TTC549 (cell line): ENCODE measurements around the gene RASA3.
"Not testable (repeated sequence)": the region's sequence is repeated elsewhere in the genome, so short reads cannot be mapped to it uniquely, and the experiment has no call there.

Experiments
- FAIRE-seq: peaks from 2 replicates; lab custom pipeline; 2012; peaks lifted over from hg19 to GRCh38; lab: Jason Lieb, UNC

RASA3 gene

DNA sequence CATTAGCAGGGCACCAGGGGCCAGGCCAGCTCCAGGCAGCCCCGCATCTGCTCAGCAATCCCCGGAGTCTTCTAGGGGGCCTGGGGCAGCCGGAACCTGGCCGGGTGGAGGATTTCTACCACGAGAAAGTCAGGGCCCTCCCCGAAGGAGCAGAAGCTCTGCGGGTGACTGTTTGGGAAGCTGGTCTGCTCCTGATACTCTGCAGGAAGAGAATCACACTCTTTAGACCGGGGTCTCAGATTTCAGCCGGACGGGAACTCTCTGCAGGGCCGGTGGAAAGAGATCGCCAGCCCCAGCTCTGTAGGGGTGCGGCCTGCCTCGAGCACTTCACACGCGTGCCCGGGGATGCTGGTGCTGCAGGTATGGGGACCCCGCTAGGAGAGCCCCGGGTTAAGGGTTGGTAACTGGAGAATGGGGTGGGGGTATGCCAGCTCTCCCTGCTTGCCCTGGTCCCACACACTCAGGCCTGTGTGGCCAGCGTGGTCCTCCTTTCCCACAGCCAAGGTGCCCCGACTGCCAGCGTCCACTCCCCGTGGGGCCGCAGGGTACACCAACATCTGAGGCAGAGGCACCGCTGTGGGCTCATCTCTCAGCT is 20.1 kb downstream of the RASA3 start:
- FAIRE-seq, result no peak

GRCh38 chr13:114111577-114111976 is 20.8 kb downstream of the RASA3 start:
- no peak for FAIRE-seq

DNA sequence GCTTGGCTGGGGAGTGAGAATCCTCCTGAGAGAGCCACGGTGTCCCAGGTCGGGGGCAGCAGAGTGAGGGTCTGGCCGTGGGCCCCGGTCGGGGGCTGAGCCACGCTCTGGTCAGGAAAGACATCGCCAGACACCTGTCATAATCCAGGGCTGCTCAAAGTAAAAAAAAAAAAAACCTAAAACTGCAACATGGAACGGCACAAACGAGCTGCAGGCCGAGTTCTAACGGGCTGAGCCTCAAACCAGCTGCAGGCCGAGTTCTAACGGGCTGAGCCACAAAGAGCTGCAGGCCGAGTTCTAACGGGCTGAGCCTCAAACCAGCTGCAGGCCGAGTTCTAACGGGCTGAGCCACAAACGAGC is 21.6 kb downstream of the RASA3 start:
- FAIRE-seq, result not testable (repeated sequence)

GRCh38 chr13:114110091-114110829 is 22.2 kb downstream of the RASA3 start:
- no peak for FAIRE-seq

GRCh38 chr13:114109641-114110041 is 22.8 kb downstream of the RASA3 start:
- no peak for FAIRE-seq

DNA sequence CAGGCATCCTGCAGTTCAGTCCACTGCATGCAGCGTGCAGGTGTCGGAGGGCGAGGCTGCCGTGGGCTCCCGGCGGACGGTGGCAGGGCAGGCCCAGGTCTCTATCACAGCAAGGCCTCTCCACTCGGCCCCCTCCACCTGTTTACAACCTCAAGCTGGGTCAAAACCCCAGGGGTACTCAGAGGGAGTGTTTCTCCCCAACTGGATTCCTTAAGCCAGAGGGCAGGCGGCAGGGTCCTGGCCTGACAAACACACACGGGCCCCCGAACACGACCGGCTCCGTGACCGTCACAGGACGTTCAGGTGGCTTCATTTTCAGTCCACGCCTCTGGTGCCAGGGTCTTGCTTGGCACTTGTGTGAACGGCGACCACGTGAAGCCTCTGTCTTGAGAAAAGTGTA is 23.5 kb downstream of the RASA3 start:
- no peak for FAIRE-seq

- no peak for FAIRE-seq
These were observed 24.2 kb downstream of the RASA3 start for GRCh38 chr13:114108141-114108761.

GRCh38 chr13:114107686-114108081 is 24.7 kb downstream of the RASA3 start:
- FAIRE-seq, result no peak

DNA sequence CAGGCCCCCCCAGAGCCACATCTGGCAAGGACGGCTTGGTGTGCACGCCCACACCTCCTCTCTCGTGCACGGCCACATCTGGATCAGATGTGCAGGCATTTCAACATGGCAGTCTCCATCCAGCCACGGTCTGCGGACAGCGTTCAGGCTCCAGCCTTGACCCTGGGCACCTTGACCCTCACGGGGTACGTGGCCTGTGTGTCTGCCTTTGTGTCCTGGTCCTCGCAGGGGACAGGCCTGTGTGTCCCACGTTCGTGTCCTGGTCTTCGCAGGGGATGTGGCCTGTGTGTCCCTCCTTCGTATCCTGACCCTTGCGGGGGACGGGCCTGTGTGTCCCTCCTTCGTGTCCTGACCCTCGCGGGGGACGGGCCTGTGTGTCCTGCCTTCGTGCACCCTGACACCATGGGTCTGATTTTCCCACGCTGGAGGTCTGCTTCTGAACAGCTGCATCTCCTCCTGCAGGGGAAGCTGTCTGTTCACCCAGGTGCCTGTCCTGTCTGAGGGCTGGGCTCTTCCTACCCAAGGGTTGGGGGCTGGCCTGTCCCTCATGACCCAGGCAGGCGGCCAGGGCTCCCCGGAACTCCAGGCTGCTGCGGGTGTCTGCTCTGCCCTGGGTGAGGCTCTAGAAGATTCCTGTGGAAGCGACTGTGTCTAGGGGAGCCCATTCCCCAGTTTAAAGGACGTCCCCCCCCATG is 25.3 kb downstream of the RASA3 start:
- no peak for FAIRE-seq

GRCh38 chr13:114106526-114106925 is 25.9 kb downstream of the RASA3 start:
- FAIRE-seq, result no peak

DNA sequence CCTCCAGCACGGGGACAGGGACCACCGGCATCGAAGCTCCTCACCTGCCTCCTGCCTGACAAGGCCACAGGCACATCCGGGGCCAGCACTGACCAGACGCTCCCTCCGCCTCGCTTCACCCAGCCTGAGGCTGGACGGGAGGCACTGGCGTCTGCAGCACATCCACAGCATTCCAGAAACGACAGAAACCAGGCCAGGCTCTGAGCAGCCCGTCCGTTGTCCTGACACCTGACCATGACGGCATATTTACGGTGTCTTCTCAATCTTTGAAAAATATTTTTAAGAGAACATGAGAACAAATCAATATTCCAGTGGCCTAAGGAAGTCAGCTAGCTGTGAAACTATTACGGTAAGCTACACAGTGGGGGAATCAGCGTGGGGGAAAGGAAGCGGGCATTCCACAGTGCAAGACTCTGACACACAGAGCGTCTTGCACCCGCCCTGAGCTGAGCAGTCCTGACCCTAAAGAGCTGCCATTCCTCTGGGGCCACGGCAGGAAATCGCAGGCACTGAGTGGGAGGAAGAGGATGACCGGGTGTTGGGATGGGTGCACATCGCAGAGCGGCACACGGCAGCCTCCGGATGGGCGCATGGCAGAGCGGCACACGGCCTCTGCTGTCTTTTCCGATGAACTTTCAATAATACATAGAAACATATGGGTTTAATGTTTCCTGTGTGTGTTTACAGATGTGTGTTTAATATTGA is 26.8 kb downstream of the RASA3 start:
- FAIRE-seq, result no peak

GRCh38 chr13:114104655-114105520 is 27.5 kb downstream of the RASA3 start:
- no peak for FAIRE-seq

DNA sequence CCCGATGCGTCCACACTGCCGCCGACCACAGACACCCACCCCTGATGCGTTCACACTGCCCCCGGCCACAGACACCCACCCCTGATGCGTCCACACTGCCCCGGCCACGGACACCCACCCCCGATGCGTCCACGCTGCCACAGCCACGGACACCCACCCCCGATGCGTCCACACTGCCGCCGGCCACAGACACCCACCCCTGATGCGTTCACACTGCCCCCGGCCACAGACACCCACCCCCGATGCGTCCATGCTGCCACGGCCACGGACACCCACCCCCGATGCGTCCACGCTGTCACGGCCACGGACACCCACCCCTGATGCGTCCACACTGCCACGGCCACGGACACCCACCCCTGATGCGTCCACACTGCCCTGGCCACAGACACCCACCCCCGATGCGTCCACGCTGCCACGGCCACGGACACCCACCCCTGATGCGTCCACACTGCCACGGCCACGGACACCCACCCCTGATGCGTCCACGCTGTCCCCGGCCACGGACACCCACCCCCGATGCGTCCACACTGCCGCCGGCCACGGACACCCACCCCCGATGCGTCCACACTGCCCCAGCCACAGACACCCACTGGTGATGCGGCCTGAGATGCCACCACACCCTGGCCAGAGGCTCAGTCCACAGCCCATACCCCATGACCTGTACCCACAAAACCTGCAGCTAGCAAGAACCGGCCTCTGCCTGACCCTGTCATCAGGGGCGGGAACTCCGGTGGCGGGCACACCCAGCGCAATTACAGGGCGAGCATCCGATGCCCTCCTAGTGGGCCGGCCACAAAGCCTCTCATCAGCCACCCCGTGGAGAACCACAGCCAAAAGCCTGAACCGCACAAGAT is 28.4 kb downstream of the RASA3 start:
- FAIRE-seq, result no peak

GRCh38 chr13:114103289-114103621 is 29.2 kb downstream of the RASA3 start:
- not testable (repeated sequence) for FAIRE-seq

DNA sequence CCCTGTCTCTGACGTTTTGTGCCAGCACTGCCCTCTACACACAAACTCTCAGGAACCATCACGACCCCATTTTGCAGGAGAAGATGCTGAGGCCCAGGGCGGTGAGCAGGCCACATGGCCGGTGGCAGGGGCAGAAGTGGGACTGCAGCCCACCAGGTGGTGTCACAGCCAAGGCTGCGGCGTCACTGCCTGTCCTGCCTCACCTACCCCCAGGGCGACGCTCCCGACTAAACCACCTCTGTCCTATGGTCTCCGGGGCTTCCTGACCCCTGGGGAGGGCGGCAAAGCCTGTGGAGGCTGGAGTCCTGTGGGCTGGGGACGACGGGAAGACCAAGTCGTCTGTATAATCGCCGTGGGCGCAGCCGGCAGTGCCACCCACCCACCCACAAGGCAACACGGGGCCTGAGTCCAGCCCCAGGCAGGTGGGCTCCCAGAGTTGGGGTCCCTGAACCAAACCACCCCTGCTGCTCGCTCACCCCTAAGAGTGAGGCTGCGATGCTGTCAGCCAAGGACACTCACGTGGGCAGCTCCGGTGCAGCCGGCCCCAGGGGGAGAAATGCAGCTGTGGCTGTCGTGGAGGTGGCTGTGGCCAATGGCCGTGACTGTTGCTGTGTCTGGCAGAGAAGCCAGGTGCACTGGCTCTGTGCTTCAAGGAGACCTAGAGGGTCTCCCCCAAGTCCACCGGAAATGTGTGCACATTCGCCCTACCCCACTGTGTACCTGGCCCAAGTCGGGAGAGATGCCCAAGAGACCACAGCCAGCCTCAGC is 29.7 kb downstream of the RASA3 start:
- FAIRE-seq, result no peak

DNA sequence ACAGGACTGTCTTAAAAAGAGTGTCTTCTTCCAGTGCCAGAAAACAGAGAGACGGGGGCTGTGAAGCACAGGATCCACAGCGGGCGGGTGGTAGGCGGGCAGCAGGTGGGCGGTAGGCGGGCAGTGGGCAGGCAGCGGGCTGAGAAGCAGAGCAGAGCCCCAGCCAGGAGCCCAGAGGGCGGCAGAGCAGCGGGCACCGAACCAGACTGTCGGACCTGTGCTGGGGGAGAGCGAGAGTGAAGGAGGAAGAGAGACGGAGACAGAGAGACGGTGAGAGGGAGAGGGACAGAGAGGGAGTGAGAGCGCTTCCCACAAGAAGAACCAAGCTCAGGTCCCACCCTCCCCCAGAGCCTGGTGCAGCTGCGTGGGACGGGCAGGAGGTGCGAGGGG is 30.3 kb downstream of the RASA3 start:
- FAIRE-seq, result no peak

DNA sequence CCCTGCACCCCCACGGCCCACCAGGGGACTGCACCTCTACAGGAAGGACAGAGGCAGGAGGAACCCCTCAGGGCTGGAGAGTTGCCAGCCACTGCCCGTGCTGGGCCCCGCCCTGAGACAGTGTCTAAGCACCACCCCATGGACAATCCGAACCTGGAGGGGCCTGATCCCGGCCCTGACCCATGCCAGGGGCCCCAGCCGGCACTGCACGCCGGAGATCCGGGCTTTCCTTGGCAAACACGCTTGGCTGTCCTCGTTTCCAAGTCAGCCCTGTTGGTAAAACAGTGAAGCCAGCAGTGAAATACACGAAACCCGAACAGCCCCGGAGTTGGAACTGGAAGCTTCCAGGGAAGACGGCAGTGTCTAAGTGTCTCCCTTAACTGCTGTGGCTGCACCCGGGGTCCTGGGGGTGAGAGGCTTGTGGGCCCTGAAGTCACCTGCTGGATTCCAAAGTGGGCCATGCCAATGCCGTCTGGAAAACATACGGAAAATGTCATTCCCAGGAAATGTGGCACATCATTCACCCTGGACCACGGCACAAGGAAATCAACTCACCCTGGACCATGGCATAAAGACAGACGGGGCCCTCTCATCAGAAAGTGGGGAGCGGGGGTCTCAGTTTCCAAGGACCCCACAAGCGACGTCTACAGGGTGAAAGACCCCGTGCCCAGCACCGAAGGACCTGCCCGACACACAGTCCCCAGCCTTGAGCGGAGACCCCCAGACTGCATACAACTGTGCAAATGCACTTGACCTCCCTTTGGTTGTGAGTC is 30.9 kb downstream of the RASA3 start:
- FAIRE-seq, result no peak

GRCh38 chr13:114100446-114101357 is 31.7 kb downstream of the RASA3 start:
- no peak for FAIRE-seq
